ENCODE results near the gene MAPK14.

DNA sequence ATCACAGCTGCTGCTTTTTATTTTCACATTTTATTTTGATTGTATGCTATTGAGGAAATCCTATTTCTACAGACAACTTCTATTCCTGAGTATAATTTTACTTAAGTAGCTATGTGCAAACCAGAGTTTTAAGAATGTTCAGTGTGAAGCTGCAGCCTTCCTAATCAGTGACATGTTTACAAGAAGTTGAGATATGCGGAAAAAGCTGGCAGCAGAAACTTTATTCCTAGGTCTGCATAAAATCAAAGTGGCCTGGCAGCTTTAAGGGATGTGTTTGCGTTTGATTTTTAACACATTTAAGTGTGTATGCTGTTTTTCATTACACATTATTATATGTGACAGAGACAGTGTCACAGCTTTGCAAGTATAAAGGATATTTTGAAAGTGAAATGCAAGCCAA, 26.3 kb downstream of the MAPK14 start:
- TF ChIP-seq, protein P1, sequence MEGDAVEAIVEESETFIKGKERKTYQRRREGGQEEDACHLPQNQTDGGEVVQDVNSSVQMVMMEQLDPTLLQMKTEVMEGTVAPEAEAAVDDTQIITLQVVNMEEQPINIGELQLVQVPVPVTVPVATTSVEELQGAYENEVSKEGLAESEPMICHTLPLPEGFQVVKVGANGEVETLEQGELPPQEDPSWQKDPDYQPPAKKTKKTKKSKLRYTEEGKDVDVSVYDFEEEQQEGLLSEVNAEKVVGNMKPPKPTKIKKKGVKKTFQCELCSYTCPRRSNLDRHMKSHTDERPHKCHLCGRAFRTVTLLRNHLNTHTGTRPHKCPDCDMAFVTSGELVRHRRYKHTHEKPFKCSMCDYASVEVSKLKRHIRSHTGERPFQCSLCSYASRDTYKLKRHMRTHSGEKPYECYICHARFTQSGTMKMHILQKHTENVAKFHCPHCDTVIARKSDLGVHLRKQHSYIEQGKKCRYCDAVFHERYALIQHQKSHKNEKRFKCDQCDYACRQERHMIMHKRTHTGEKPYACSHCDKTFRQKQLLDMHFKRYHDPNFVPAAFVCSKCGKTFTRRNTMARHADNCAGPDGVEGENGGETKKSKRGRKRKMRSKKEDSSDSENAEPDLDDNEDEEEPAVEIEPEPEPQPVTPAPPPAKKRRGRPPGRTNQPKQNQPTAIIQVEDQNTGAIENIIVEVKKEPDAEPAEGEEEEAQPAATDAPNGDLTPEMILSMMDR (IDR thresholded peaks at IDR 0.05), result no peak
- no peak for TF ChIP-seq POLR2A (IDR thresholded peaks at IDR 0.05)
